ENCODE measurements around the gene SUMF2.

SUMF2 gene

GRCh38 chr7:56033671-56034432, 30.2 kb upstream of the SUMF2 start:
- POLR2A ChIA-PET = interaction anchor here (0.6 to 3.0 kb wide), 22 partner anchors 10 to 1291 kb away, joined by 3 to 78 read pairs (median 4); partner anchors contain the start of genes CCT6A, MRPS17, PSPH and SUMF2
- Histone ChIP-seq H3K27ac (ENCODE audit: extremely low read depth, low read depth, low read length) (peak overlapping the region; percentile 57), H3K4me3 (ENCODE audit: low read depth, low read length) (peak overlapping the region; percentile 55), H3K4me1 (ENCODE audit: control insufficient read depth, insufficient read depth, low read length) (no peaks in the 10 kb centered on the region), H3K9me3 (ENCODE audit: control insufficient read depth, insufficient read depth, low read depth, low read length) (no peaks in the 10 kb centered on the region), H3K36me3 (ENCODE audit: control insufficient read depth in 2 of 2, insufficient read depth in 1 of 2, low read length in 2 of 2) (peaks cover 15 to 29% of the 10 kb centered on the region in 2 experiments; a peak in 2 of 3 replicates)
- CTCF ChIA-PET = interaction anchor here (0.6 to 0.8 kb wide), 3 partner anchors 18 to 55 kb away, joined by 3 to 5 read pairs (median 5); no protein-coding TSS in a partner anchor
- no peak for TF ChIP-seq ZNF791 (tag by site-specific recombination; IDR thresholded peaks at IDR 0.05)
- TF ChIP-seq SP3 (tag by site-specific recombination; IDR thresholded peaks at IDR 0.05) = peak; percentile 67
- peak; percentile 69 for TF ChIP-seq SP2 (tag by site-specific recombination; IDR thresholded peaks at IDR 0.05)
- TF ChIP-seq ZNF37A (tag by site-specific recombination; IDR thresholded peaks at IDR 0.05) = no peak
- TF ChIP-seq ZBTB11 (tag by site-specific recombination; conservative IDR thresholded peaks at IDR 0.05; ENCODE audit: low read depth) = peak; percentile 80
- no peak for TF ChIP-seq ZNF621 (tag by site-specific recombination; IDR thresholded peaks at IDR 0.05)
- peak; percentile 33; the same call in 1 of the 2 replicates for TF ChIP-seq ZNF366 (tag by site-specific recombination; conservative IDR thresholded peaks at IDR 0.05)
- TF ChIP-seq ZNF76 (tag by site-specific recombination; IDR thresholded peaks at IDR 0.05; ENCODE audit: borderline replicate concordance, low read depth) = no peak
- TF ChIP-seq ZNF335 (tag by site-specific recombination; conservative IDR thresholded peaks at IDR 0.05) = peak; percentile 94
- peak; percentile 62; the same call in 1 of the 2 replicates for TF ChIP-seq KLF8 (tag by site-specific recombination; IDR thresholded peaks at IDR 0.05)
- TF ChIP-seq OSR2 (tag by site-specific recombination; IDR thresholded peaks at IDR 0.05) = peak; percentile 95
- peak; percentile 60; the same call in 1 of the 2 replicates for TF ChIP-seq ZBTB8A (tag by site-specific recombination; IDR thresholded peaks at IDR 0.05)
- TF ChIP-seq CTCF (tag by site-specific recombination; IDR thresholded peaks at IDR 0.05) = no peak
- TF ChIP-seq ZBTB44 (tag by site-specific recombination; IDR thresholded peaks at IDR 0.05) = peak; percentile 27; the same call in 1 of the 2 replicates
- no peak for TF ChIP-seq GLI4 (tag by site-specific recombination; IDR thresholded peaks at IDR 0.05)
- TF ChIP-seq ZNF692 (tag by site-specific recombination; IDR thresholded peaks at IDR 0.05) = no peak
- peak; percentile 84 for TF ChIP-seq ZNF600 (tag by site-specific recombination; IDR thresholded peaks at IDR 0.05)
- no peak for TF ChIP-seq ZNF16 (tag by site-specific recombination; IDR thresholded peaks at IDR 0.05; ENCODE audit: low read depth)
- no peak for TF ChIP-seq TCF7L2 (IDR thresholded peaks at IDR 0.05; ENCODE audit: borderline replicate concordance, low read depth, low read length)
- no peak for TF ChIP-seq ZNF292 (tag by site-specific recombination; IDR thresholded peaks at IDR 0.05; ENCODE audit: borderline replicate concordance, low read depth)
- peak; percentile 78; the same call in 1 of the 2 replicates for TF ChIP-seq GLIS2 (tag by site-specific recombination; IDR thresholded peaks at IDR 0.05)
- peak; percentile 73 for TF ChIP-seq ZBTB17 (tag by site-specific recombination; IDR thresholded peaks at IDR 0.05)
- peak; percentile 24; the same call in 1 of the 2 replicates for TF ChIP-seq ZNF24 (tag by site-specific recombination; IDR thresholded peaks at IDR 0.05)
- no peak for TF ChIP-seq ZNF426 (tag by site-specific recombination; IDR thresholded peaks at IDR 0.05)
- TF ChIP-seq IKZF3 (tag by site-specific recombination; IDR thresholded peaks at IDR 0.05) = peak; percentile 50; the same call in 1 of the 2 replicates
- TF ChIP-seq ZBTB26 (tag by site-specific recombination; optimal IDR thresholded peaks at IDR 0.05) = peak; percentile 28

All from HEK293 (cell line).